ENCODE results near the gene RASGEF1C. TPM values are rescaled to one million over a fixed set of nuclear protein-coding genes. Genes with fewer than 3 reads are reported as not detected.

The RASGEF1C gene
- total RNA-seq, 4 donors from 2014 or later: 1.2 to 3.1 (median 2.5) TPM

- H3K36me3 ChIP-seq: no peaks in the 10 kb centered on the region
- no peak for TF ChIP-seq POLR2A (IDR thresholded peaks at IDR 0.05; ENCODE audit: low read depth)
- no peak for TF ChIP-seq POLR2AphosphoS5 (IDR thresholded peaks at IDR 0.05)
- TF ChIP-seq, protein P1, sequence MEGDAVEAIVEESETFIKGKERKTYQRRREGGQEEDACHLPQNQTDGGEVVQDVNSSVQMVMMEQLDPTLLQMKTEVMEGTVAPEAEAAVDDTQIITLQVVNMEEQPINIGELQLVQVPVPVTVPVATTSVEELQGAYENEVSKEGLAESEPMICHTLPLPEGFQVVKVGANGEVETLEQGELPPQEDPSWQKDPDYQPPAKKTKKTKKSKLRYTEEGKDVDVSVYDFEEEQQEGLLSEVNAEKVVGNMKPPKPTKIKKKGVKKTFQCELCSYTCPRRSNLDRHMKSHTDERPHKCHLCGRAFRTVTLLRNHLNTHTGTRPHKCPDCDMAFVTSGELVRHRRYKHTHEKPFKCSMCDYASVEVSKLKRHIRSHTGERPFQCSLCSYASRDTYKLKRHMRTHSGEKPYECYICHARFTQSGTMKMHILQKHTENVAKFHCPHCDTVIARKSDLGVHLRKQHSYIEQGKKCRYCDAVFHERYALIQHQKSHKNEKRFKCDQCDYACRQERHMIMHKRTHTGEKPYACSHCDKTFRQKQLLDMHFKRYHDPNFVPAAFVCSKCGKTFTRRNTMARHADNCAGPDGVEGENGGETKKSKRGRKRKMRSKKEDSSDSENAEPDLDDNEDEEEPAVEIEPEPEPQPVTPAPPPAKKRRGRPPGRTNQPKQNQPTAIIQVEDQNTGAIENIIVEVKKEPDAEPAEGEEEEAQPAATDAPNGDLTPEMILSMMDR (IDR thresholded peaks at IDR 0.05): no peak
- TF ChIP-seq EP300 (IDR thresholded peaks at IDR 0.05): no peak
- 94% methylated on average over 5 of the region's 14 CpGs for WGBS
- intact Hi-C loops (cut with DNase I): no loop called here
- no peak for DNase-seq (ENCODE audit: extremely low spot score)
- no peaks in the 10 kb centered on the region for H3K4me1 ChIP-seq
- H3K9me3 ChIP-seq: no peaks in the 10 kb centered on the region
- H3K27ac ChIP-seq (replicated peaks in 1 of 4): no peak overlapping the region
- H3K4me3 ChIP-seq: no peak overlapping the region
- peaks cover 0 to 45% (median 0%) of the 10 kb centered on the region in 4 donors for H3K27me3 ChIP-seq
Observed at GRCh38 chr5:180117000-180117725, 91.8 kb downstream of the RASGEF1C start.

GRCh38 chr5:180116077-180116999, 92.7 kb downstream of the RASGEF1C start:
- Histone ChIP-seq H3K4me1 (no peaks in the 10 kb centered on the region), H3K9me3 (no peaks in the 10 kb centered on the region), H3K27me3 (peaks cover 0 to 42% (median 0%) of the 10 kb centered on the region in 4 donors), H3K36me3 (no peaks in the 10 kb centered on the region), H3K4me3 (no peak overlapping the region), H3K27ac (replicated peaks in 1 of 4) (no peak overlapping the region)
- TF ChIP-seq POLR2AphosphoS5 (IDR thresholded peaks at IDR 0.05) (no peak), EP300 (IDR thresholded peaks at IDR 0.05) (no peak), POLR2A (IDR thresholded peaks at IDR 0.05; ENCODE audit: low read depth) (no peak)
- TF ChIP-seq, protein P1 (IDR thresholded peaks at IDR 0.05): no peak
- no peak for DNase-seq (ENCODE audit: extremely low spot score)
- WGBS: 88% methylated on average over 18 of the region's 31 CpGs
- intact Hi-C loops (cut with DNase I): no loop called here

GRCh38 chr5:180115326-180116076, 93.5 kb downstream of the RASGEF1C start:
- no peaks in the 10 kb centered on the region for H3K9me3 ChIP-seq
- H3K27me3 ChIP-seq: peaks cover 0 to 34% (median 0%) of the 10 kb centered on the region in 4 donors
- 85% methylated on average over 13 of the region's 14 CpGs for WGBS
- no peaks in the 10 kb centered on the region for H3K4me1 ChIP-seq
- H3K27ac ChIP-seq (replicated peaks in 1 of 4): no peak overlapping the region
- TF ChIP-seq POLR2A (IDR thresholded peaks at IDR 0.05; ENCODE audit: low read depth): no peak
- TF ChIP-seq POLR2AphosphoS5 (IDR thresholded peaks at IDR 0.05): no peak
- no peak for TF ChIP-seq EP300 (IDR thresholded peaks at IDR 0.05)
- TF ChIP-seq, protein P1 (IDR thresholded peaks at IDR 0.05): no peak
- DNase-seq (ENCODE audit: extremely low spot score): no peak
- intact Hi-C loops (cut with DNase I): no loop called here
- no peaks in the 10 kb centered on the region for H3K36me3 ChIP-seq
- no peak overlapping the region for H3K4me3 ChIP-seq

GRCh38 chr5:180114304-180115003, 94.6 kb downstream of the RASGEF1C start:
- no peak for DNase-seq (ENCODE audit: extremely low spot score)
- 88% methylated on average over 19 of the region's 23 CpGs for WGBS
- no peaks in the 10 kb centered on the region for H3K4me1 ChIP-seq
- no peak overlapping the region for H3K4me3 ChIP-seq
- H3K27ac ChIP-seq (replicated peaks in 1 of 4): no peak overlapping the region
- H3K36me3 ChIP-seq: no peaks in the 10 kb centered on the region
- intact Hi-C loops (cut with DNase I): no loop called here
- TF ChIP-seq POLR2AphosphoS5 (IDR thresholded peaks at IDR 0.05) (no peak), EP300 (IDR thresholded peaks at IDR 0.05) (no peak), POLR2A (IDR thresholded peaks at IDR 0.05; ENCODE audit: low read depth) (no peak)
- TF ChIP-seq, protein P1 (IDR thresholded peaks at IDR 0.05): no peak
- peaks cover 0 to 23% (median 0%) of the 10 kb centered on the region in 4 donors for H3K27me3 ChIP-seq
- no peaks in the 10 kb centered on the region for H3K9me3 ChIP-seq
